ENCODE measurements around the gene WASHC2C. TPM values are rescaled to one million over a fixed set of nuclear protein-coding genes. Genes with fewer than 3 reads are reported as not detected.
"Not testable (repeated sequence)": the region's sequence is repeated elsewhere in the genome, so short reads cannot be mapped to it uniquely, and the experiment has no call there.

The WASHC2C gene
- total RNA-seq, 2 donors from 2014 or later = 34.5 to 34.7 TPM

DNA sequence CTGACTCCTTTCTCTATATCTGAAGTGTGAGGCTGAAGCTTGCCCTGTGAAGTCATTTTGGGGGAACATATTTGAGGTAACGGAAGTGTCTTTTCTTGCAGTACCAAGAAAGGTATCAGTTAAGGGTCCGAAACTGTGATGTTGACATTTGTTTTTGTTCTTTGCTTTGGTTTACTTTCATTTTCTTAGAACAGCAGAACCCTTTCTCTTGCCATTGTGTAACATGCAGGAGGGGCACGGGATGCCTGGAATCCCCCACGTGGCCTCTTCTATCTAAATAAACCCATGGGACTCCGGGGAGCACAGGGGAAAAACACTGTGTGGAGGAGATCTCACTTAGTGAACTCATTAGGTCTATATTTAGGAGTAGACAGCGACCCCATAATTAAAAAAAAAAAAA is 34.6 kb downstream of the WASHC2C start:
- intact Hi-C loops (cut with DNase I) = not testable (repeated sequence)

DNA sequence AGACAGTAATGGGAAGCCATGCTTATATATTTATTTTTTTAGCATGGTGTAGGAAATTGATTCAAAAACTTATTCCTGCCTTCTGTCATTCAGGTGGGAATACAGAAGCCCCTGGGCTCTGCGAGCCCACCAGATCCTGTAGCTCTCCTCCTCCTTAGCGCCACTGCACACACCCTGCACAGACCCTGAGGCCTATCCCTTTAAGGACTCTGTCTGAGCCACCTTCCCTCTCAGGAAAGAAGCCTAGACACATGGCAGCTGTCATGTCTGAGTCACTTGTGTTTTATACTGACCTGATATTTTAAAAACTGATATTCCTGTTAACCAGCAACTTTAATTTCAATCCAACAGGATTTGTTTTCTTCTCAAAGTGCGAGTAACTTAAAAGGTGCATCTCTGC is 36.0 kb downstream of the WASHC2C start:
- DNase-seq (ENCODE audit: low spot score); intact Hi-C loops (cut with DNase I): not testable (repeated sequence)

More for the DNA sequence above, 34.6 kb downstream of the WASHC2C start:
- DNase-seq (ENCODE audit: low spot score) = not testable (repeated sequence)

DNA sequence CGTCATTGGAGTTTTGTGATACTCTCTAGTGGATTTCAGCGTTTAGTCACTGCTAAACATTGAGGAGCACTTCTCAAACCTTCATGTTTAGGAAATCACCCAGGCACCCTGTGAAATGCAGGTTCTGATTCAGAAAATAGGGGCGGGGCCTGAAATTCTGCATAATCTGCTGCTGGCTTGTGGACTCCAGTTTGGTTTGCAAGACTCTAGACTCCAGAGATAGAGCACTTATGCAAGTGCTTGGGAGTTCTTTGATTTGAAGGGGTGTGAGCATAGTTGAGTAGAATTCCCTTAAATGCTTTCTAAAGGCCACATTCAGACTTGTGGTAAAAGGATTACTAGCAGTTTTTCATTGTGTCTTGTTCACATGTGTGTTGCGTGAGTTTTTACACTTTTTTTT is 41.3 kb downstream of the WASHC2C start:
- intact Hi-C loops (cut with DNase I); DNase-seq (ENCODE audit: low spot score): not testable (repeated sequence)

DNA sequence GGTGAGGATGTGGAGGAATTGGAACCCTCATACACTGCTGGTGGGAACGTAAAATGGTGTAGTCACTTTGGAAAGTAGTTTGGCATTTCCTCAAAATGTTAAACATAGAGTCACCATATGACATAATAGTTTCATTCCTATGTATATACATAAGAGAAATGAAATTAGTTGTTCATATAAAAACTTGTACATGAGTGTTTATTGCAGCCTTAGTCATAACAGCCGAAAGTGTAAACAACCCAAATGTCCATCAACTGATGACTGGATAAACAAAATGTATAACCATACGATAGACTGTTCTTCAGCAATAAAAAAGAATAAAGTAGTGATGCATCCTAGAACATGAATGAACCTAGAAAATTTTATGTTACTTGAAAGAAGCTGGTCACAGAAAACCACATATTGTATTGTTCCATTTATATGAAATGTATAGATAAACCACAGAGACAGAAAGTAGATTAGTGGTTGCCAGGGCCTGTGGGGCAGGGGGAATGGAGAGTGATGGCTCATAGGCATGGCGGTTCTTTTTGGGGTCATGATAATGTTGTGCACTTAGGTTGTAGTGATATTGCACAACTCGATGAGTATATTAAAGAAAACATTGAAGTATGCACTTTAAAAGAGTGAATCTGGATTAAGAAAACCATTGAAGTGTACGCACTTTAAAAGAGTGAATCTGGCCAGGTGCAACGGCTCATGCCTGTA is 44.8 kb downstream of the WASHC2C start:
- intact Hi-C loops (cut with DNase I); DNase-seq (ENCODE audit: low spot score): not testable (repeated sequence)

DNA sequence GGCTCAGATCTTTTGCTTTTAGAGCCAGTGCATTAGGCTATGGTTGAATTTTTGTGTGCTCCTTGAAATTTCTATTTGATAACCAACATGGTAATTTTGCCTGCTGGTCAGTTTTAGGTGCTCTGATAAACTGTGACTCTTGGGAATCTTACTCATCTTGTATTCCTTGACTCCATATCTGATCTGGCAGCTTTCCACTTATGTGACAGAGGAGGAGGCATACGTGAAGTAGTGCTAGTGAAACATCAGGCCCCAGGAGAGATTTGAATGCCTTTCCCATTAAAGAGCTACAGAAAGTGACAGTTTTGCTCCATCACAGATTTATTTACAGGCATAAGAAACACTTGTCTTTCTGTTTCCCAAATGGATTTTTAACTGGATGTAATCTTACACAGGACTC is 59.2 kb downstream of the WASHC2C start:
- DNase-seq (ENCODE audit: low spot score); intact Hi-C loops (cut with DNase I): not testable (repeated sequence)

DNA sequence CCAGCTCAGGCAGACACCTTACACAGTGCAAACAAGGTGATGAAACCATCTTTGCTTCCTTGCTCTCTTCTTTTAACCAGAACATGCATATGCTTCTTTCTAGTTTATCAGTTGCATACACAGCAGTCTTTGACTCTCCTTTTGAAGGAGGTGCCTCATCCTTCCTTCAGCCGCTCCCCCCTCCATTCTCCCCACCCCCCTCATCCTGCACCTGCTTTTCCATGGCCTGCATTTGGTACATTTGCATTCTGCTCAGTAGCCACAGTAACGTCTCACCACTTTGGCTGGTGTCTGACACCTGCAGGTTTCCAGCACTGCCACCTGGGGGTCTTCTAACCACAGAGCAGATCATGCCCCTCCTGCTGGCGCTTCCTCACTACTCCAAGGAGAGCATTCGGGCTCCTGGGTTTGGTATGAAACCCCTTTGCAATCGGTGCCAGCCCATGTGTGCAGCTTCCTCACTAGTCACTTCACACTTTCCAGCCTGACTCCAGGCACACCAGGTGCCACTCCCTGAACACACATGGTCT is 60.2 kb downstream of the WASHC2C start:
- intact Hi-C loops (cut with DNase I); DNase-seq (ENCODE audit: low spot score): not testable (repeated sequence)

DNA sequence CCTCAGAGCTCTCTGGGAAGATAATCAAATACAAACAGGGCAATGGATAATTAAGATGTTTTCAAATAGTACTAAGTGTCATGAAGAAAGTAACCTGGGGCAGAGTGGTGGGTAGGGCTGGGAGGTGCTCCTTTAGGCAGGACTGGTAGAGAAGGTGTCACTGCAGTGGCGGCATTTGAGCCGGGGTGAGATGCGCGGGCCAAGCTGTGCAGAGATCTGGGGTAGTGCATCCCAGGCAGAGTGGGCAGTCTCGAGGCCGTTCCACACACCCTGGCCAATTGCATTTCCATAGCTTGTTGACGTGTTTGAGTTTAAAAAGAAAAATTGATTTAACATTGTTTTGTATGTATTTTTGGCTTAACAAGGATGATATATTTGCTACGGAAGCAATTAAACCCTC is 62.9 kb downstream of the WASHC2C start:
- DNase-seq (ENCODE audit: low spot score); intact Hi-C loops (cut with DNase I): not testable (repeated sequence)

DNA sequence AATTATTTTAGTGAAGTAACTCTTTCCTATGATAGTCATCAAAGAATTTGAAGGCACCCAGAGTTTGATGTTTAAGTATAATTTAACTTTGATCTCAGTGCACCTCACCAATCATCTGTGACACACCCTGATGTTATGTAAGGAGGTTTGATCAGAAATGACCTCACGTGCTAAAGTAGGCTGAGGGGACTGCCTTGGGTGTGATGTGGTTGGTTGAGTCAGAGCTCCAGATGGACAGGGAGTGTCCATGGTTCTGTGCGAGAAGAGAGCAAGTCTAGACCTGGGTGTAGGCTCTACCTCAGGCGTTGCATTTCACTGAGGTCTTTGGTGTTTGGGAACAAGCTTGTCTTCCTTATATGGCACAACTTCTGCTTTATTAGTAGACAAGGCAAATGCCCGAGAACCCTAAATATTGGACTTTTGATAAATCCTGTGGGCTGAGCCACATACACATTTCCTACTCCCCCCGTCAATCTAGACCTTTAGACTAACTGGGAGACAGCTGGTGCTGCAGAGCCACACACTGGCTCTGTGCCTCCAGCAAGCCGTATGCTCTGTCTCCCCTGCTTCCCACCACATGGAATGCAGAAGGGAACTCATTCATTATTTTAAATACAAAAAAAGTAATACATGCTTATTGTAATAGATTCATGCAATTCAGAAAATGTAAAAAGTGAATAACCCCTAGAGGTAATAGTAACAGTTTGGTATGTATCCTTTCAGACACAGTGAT is 63.8 kb downstream of the WASHC2C start:
- DNase-seq (ENCODE audit: low spot score); intact Hi-C loops (cut with DNase I): not testable (repeated sequence)

DNA sequence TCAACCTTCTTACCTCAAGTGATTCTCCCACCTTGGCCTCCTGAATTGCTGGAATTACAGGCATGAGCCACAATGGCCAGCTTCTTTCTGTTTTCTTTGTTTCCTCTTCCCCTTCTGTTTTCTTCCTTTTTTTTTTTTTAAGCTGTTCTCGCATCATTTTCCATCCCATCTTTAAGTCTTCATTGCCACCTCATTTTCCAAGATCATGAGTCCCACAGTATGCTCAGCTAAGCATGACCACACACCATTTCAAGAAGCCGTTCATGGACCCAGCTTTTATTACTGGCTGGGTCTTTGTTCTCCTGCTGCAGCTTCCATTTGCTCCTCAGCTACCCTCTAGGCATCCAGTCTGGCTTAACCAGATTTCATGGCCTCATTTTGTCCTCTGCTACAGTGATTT is 67.7 kb downstream of the WASHC2C start:
- intact Hi-C loops (cut with DNase I); DNase-seq (ENCODE audit: low spot score): not testable (repeated sequence)

DNA sequence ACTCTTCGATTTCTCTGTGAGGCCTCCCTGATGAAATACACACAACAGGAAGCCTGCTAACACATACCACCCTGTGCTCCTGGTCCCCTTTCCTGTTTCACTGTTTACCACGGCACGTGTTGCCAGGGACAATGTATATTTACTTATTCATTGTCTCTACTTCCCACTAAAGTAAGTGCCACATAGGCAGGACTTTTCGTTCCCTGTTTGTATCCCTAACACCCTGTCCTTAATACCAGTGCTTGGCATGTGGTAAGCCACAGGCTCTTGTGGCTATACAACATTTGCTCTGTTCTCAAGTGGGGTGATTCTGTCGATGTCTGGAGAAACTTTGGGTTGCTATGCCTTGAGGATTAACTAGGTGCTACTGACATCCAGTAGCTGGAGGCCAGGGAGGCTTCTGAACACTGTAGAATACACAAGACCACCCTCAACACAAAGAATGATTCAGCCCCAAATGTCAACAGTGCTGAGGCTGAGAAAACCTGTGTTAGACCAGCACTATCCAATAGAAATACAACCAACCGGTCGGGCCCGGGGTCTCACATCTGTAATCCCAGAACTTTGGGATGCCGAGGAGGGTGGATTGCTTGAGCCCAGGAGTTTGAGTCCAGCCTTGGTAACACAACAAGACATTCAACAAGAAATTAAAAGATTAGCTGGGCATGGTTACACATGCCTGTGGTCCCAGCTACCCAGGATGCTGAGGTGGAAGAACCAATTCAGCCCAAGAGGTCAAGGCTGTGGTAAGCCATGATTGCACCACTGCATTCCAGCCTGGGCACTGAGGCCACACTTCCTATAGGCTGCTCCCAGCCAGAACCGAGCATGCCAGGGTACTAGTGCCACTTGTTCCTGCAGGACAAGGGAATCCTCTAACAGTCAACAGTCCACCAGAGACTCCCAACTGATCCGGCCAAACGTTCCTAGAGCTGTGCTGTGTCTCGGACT is 76.3 kb downstream of the WASHC2C start:
- intact Hi-C loops (cut with DNase I) = not testable (repeated sequence)

DNA sequence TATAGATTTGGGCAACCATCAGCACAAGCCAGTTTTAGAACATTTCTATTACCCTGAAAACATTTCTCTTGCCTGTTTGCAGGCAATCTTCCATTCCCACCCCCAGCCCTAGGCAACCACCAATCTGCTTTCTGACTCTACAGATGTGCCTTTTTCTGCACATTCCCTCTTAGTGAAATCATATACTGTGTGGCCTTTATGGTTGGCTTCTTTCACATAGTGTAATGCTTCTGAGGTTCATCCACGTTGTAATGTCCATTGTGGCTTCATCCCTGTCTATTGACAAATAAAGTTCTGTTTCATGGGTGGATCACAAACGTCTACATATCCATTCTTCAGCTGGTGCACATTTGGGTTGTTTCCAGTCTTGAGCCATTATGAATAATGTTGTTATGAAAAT is 77.9 kb downstream of the WASHC2C start:
- DNase-seq (ENCODE audit: low spot score); intact Hi-C loops (cut with DNase I): not testable (repeated sequence)

More for the DNA sequence above, 76.3 kb downstream of the WASHC2C start:
- not testable (repeated sequence) for DNase-seq (ENCODE audit: low spot score)

DNA sequence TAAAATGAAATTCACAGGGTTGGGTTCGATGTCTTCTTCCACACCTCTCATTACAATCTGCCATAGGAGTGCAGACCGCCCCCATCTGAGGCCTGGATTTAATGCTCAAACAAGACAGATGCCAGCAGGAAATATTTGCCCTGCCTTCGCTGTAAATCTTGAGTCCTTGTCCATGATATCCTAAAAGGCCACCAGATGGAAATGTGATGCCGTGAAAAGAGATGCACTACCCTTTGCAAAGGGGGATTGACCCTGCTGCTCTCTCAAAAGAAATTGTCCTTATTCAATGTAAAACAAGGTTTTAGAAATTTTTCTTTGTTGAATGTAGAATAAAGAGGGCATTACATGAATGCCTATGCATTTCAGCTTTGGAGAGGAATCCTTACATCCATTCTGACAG is 82.8 kb downstream of the WASHC2C start:
- DNase-seq (ENCODE audit: low spot score) = no peak
- intact Hi-C loops (cut with DNase I) = no loop called here

DNA sequence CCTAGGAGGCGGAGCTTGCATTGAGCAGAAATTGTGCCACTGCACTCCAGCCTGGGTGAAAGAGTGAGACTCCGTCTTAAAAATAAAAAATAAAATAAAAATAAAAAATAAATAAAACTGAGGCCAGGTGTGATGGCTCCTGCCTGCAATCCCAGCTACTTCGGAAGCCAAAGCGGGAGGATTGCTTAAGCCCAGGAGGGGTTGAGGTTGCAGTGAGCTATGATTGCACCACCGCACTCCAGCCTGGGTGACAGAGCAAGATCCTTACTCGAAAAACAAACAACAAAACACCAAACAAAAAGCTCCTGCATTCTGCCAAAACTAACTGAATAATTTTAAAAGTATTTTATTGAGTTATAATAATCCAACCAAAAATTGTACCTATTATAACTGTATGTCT is 84.0 kb downstream of the WASHC2C start:
- no peak for DNase-seq (ENCODE audit: low spot score)
- intact Hi-C loops (cut with DNase I) = no loop called here

DNA sequence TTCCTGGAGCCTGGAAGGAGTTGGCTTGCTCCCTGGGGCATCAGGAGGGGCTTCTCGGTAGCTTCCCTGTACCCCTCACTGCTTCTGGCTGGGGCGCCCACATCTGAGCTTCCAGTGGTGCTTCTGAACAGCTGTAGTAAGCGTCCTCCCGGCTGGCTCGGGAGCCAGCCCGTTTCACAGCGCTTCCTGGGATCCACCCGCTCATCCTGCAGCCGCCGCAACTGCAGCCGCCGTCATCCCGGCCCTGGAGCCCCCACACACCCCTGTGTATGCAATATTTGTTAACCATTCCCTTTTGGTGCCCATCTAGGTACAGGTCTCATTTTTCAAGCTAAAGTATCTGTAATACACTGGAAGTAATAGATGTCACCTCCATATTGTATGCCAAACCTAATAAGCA is 85.9 kb downstream of the WASHC2C start:
- intact Hi-C loops (cut with DNase I); DNase-seq (ENCODE audit: low spot score): not testable (repeated sequence)

DNA sequence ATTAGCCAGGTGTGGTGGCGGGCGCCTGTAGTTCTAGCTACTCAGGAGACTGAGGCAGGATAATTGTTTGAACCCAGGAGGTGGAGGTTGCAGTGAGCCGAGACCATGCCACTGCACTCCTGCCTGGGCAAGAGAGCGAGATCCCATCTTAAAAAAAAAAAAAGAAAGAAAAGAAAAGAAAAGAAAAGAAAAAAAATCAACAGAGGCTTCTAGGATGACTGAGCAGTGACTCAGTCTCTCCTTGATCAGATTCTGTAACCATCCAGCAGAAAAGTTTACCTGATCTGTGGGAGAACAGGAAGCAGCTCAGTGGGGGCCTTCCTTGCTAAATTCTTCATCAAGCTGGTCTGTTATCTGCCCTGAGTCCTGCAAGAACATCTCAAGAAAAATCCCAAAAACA is 87.1 kb downstream of the WASHC2C start:
- intact Hi-C loops (cut with DNase I); DNase-seq (ENCODE audit: low spot score): not testable (repeated sequence)

DNA sequence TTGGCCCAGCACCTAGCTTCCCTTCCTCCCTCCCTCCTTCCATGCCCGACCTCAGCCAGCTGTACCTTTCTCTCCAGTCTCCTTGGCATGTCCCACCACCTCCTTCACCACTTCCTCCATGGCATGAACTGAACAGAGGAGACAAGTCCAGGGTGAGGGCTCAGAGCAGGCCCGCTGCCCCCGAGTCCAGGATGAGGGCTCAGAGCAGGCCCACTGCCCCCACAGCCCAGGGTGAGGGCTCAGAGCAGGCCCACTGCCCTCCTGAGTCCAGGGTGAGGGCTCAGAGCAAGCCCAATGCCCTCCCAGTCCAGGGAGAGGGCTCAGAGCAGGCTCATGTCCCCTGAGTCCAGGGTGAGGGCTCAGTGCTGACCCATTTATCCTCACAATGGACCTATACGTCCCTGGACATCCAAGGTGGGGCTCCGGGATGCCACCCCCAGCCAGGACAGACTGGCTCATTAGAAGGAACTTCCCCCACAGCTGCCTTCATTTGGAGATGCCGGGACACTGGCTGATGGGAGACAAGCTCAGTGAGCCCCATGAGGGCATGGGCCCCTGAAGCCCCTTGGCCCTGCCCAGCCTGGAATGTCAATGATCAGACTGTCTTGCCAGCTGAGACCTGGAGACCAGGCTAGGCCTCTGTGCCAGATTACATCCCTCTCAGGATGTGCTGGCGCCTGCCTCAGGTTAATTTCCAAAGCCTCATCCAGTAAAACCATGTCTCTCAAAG is 90.2 kb downstream of the WASHC2C start:
- DNase-seq (ENCODE audit: low spot score) = no peak
- intact Hi-C loops (cut with DNase I) = no loop called here

DNA sequence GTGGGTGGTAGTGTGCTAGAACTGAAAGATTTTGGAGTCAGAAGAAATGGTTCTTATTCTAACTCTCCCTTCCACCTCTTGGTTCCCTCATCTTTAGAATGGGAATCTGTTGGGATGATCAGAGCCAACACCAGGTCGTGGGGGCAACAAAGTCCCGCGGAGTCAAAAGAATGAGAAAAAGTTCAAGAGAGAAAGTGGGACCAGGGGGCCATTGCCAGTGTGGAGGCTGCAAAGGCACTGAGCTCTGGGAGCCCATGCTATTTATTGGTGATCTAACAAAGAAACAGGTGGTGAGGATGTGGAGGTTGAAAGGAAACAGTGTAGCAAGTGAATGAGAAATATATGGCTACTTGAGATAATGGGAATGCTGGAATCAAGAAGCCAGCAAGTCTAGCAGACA is 90.8 kb downstream of the WASHC2C start:
- intact Hi-C loops (cut with DNase I) = no loop called here
- DNase-seq (ENCODE audit: low spot score) = no peak

DNA sequence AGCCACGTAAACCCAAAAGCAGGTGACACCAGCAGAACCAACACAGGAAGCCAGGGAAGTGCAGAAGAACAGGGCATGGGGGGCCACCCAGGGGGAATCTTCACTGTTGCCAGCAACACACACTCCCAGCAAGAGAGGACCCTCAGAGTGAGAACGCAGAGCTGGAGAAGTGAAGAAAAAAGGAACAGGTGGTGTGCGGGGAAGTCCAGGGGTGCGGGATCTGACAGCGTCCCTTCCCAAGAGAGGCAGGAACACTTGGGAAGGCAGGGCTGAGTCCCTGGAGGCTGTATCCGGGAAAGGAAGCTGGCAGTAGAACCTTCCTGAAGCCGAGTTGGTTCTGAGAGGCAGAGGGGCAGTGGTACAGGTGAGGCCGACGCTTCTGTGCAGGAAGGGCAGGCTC is 92.5 kb downstream of the WASHC2C start:
- intact Hi-C loops (cut with DNase I) = no loop called here
- no peak for DNase-seq (ENCODE audit: low spot score)
